OCI-LY1 (cell line): ENCODE data around the gene PCBP3.
"Not testable (repeated sequence)": the region's sequence is repeated elsewhere in the genome, so short reads cannot be mapped to it uniquely, and the experiment has no call there.

Experiments used
- H2AFZ ChIP-seq: fragments of 200-600 bp; sonication (generic), shearing (Covaris generic); 2 replicates; pipeline ENCODE4 v1.6.0; 2014; ENCODE audit warnings: antibody characterized with exemption, mild to moderate bottlenecking, low read length
- H3F3A ChIP-seq: fragments of 200-600 bp; sonication (generic), shearing (Covaris generic); 2 replicates; pipeline ENCODE4 v1.6.0; 2014; ENCODE audit warnings: mild to moderate bottlenecking, antibody characterized with exemption, low read length, moderate library complexity; ENCODE audit not compliant: insufficient read depth
- H3K27ac ChIP-seq: fragments of 200-600 bp; sonication (generic); 2 replicates; pipeline ENCODE4 v1.5.1; 2014; ENCODE audit warnings: low read length, mixed run types, mild to moderate bottlenecking, low read depth; ENCODE audit not compliant: poor library complexity, severe bottlenecking
- H3K27me3 ChIP-seq: fragments of 200-600 bp; sonication (generic); 2 replicates; pipeline ENCODE4 v1.6.0; 2014; ENCODE audit warnings: antibody characterized with exemption, mild to moderate bottlenecking, low read length, moderate library complexity; ENCODE audit not compliant: insufficient read depth
- H3K36me3 ChIP-seq: fragments of 200-600 bp; sonication (generic); 2 replicates; pipeline ENCODE4 v1.6.1; 2014; ENCODE audit warnings: mild to moderate bottlenecking, antibody characterized with exemption, low read length, moderate library complexity, mixed read lengths; ENCODE audit not compliant: insufficient read depth
- H3K4me1 ChIP-seq: fragments of 200-600 bp; sonication (generic); 2 replicates; pipeline ENCODE4 v1.5.1; 2014; ENCODE audit warnings: mild to moderate bottlenecking, low read length, moderate library complexity; ENCODE audit not compliant: insufficient read depth, severe bottlenecking
- H3K4me2 ChIP-seq: fragments of 200-600 bp; sonication (generic), shearing (Covaris generic); 2 replicates; pipeline ENCODE4 v1.6.1; 2014; ENCODE audit warnings: low read length
- H3K4me3 ChIP-seq: fragments of 200-600 bp; sonication (generic); 2 replicates; pipeline ENCODE4 v1.5.1; 2014; ENCODE audit warnings: low read length, low read depth, mild to moderate bottlenecking, mixed read lengths; ENCODE audit not compliant: poor library complexity, severe bottlenecking
- H3K79me2 ChIP-seq: fragments of 200-600 bp; shearing (Covaris generic); 2 replicates; pipeline ENCODE4 v1.6.1; 2016; ENCODE audit warnings: mixed run types, low read length, mixed read lengths; ENCODE audit not compliant: insufficient read depth
- H3K9ac ChIP-seq: fragments of 200-600 bp; sonication (generic), shearing (Covaris generic); 2 replicates; pipeline ENCODE4 v1.6.1; 2014; ENCODE audit warnings: mild to moderate bottlenecking, low read length, mixed read lengths
- H3K9me2 ChIP-seq: fragments of 200-600 bp; sonication (generic), shearing (Covaris generic); 2 replicates; pipeline ENCODE4 v1.6.1; 2014; ENCODE audit warnings: low read depth, mild to moderate bottlenecking, low read length, mixed read lengths
- H3K9me3 ChIP-seq: fragments of 200-600 bp; shearing (Covaris generic); 2 replicates; pipeline ENCODE4 v1.6.1; 2014; ENCODE audit warnings: low read length, mixed read lengths
- H4K20me1 ChIP-seq: fragments of 200-600 bp; sonication (generic), shearing (Covaris generic); 2 replicates; pipeline ENCODE4 v1.6.0; 2016; ENCODE audit warnings: mild to moderate bottlenecking, low read length; ENCODE audit not compliant: insufficient read depth
- EZH2 ChIP-seq: fragments of 200-600 bp; sonication (generic), shearing (Covaris generic); IDR thresholded peaks from 2 replicates; pipeline ENCODE4 v1.8.0; 2017; ENCODE audit warnings: borderline replicate concordance, mixed run types, mild to moderate bottlenecking, antibody characterized with exemption, low read length, moderate library complexity, mixed read lengths
- TF ChIP-seq, protein P1 (sequence below): fragments of 200-600 bp; sonication (generic), shearing (Covaris generic); IDR thresholded peaks from 2 replicates; pipeline ENCODE4 v1.5.1; 2017; ENCODE audit warnings: mild to moderate bottlenecking, antibody characterized with exemption, low read length, moderate library complexity, mixed read lengths

Gene PCBP3

DNA sequence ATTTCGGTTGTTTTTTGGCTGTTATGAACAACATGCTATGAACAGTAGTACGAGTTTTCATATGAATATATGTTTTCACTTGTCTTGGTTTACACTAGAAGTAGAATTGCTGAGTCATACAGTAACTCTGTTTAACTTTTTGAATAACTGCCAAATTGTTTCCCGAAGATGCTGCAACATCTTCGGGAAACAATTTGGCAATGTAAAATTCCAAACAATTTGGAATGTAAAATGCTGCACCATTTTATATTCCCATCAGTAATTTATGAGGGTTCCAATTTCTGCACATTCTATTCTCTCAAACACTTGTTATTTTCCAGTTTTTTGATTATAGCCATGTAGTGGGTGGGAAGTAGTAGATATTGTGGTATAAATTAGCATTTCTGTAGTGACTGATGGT, 11.6 kb downstream of the PCBP3 start:
- TF ChIP-seq, protein P1, sequence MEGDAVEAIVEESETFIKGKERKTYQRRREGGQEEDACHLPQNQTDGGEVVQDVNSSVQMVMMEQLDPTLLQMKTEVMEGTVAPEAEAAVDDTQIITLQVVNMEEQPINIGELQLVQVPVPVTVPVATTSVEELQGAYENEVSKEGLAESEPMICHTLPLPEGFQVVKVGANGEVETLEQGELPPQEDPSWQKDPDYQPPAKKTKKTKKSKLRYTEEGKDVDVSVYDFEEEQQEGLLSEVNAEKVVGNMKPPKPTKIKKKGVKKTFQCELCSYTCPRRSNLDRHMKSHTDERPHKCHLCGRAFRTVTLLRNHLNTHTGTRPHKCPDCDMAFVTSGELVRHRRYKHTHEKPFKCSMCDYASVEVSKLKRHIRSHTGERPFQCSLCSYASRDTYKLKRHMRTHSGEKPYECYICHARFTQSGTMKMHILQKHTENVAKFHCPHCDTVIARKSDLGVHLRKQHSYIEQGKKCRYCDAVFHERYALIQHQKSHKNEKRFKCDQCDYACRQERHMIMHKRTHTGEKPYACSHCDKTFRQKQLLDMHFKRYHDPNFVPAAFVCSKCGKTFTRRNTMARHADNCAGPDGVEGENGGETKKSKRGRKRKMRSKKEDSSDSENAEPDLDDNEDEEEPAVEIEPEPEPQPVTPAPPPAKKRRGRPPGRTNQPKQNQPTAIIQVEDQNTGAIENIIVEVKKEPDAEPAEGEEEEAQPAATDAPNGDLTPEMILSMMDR, result no peak
- TF ChIP-seq EZH2, result no peak
- Histone ChIP-seq H3K36me3 (no peaks in the 10 kb centered on the region), H3K4me2 (no peak overlapping the region), H4K20me1 (no peaks in the 10 kb centered on the region), H3K4me1 (no peaks in the 10 kb centered on the region), H3F3A (no peaks in the 10 kb centered on the region), H2AFZ (no peak overlapping the region), H3K27me3 (no peaks in the 10 kb centered on the region), H3K79me2 (no peaks in the 10 kb centered on the region), H3K9me3 (no peaks in the 10 kb centered on the region), H3K4me3 (no peak overlapping the region), H3K27ac (no peak overlapping the region), H3K9me2 (no peaks in the 10 kb centered on the region), H3K9ac (no peak overlapping the region)

DNA sequence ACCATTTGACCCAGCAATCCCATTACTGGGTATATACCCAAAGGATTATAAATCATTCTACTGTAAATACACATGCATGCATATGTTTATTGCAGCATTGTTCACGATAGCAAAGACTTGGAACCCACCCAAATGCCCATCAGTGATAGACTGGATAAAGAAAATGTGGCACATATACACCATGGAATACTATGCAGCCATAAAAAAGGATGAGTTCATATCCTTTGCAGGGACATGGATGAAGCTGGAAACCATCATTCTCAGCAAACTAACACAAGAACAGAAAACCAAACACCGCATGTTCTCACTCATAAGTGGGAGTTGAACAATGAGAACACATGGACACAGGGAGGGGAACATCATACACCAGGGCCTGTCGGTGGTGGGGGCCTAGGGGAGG, 12.6 kb downstream of the PCBP3 start:
- not testable (repeated sequence) for H3K27ac ChIP-seq, H3F3A ChIP-seq, H3K27me3 ChIP-seq, H3K36me3 ChIP-seq, H3K4me1 ChIP-seq, H3K9me3 ChIP-seq, H3K4me3 ChIP-seq, H3K9me2 ChIP-seq, H3K79me2 ChIP-seq, H3K4me2 ChIP-seq, H2AFZ ChIP-seq, H3K9ac ChIP-seq, H4K20me1 ChIP-seq

DNA sequence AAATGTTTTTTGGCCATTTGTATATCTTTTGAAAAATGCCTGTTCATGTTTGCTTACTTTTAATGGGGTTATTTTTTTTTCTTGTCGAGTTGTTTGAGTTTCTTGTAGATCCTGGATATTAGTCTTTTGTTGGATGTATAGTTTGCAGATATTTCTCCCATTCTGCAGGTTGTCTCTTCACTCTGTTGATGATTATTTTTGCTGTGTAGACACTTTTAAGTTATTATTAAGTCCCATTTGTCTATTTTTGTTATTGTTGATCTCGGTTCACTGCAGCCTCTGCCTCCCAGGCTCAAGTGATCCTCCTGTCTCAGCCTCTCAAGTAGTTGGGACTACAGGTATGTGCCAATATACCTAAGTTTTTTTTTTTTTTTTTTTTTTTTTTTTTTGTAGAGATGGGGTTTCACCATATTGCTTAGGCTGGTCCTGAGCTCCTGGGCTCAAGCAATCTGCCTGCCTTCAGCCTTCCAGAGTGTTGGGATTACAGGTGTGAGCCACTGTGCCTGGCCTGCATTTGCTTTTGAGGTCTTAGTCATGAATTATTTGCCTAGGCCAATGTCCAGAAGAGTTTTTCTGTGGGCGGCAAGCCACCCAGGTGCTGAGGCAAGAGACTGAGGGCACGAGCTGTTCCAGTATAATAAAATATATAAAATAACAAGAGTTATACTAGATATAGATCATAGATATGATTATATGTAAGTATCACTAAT, 18.5 kb downstream of the PCBP3 start:
- not testable (repeated sequence) for H3K27me3 ChIP-seq, H3K9me3 ChIP-seq, H3K4me1 ChIP-seq, H3K79me2 ChIP-seq, H3K4me2 ChIP-seq, H4K20me1 ChIP-seq, H2AFZ ChIP-seq, H3K27ac ChIP-seq, H3F3A ChIP-seq, H3K36me3 ChIP-seq, H3K9ac ChIP-seq, H3K9me2 ChIP-seq, H3K4me3 ChIP-seq

DNA sequence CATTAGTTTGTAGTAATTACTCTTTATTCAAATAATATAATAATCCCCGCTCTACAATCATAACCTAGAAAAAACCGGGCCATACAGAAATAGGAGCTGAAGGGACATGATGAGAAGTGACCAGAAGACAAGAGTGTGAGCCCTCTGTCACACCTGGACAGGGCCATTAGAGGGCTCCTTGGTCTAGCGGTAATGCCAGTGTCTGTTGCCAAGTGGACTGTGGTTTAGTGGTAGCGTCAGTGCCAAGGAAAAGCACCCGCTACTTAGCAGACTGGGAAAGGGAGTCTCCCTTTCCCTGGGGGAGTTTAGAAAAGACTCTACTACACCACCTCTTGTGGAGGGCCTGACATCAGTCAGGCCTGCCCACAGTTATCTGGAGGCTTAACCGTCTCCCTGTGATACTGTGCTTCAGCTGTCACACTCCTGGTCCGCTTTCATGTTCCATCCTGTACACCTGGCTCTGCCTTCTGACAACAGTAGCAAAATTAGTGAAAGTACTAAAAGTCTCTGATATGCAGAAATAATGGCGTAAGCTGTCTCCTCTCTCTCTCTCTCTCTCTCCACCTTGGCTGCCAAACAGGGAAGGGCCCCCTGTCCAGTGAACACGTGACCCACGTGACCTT, 19.2 kb downstream of the PCBP3 start:
- not testable (repeated sequence) for H2AFZ ChIP-seq, H4K20me1 ChIP-seq, H3K36me3 ChIP-seq, H3K4me1 ChIP-seq, H3K4me3 ChIP-seq, H3K27ac ChIP-seq, H3K27me3 ChIP-seq, H3K9me2 ChIP-seq, H3F3A ChIP-seq, H3K9me3 ChIP-seq, H3K4me2 ChIP-seq, H3K9ac ChIP-seq, H3K79me2 ChIP-seq
